22Rv1 (cell line): ENCODE results near the gene IKZF1.

ENCODE experiments used
- H3K27ac ChIP-seq: fragments of 450-650 bp; 2 replicates; pipeline ENCODE4 v1.5.1; 2017
- CTCF ChIP-seq: fragments of 450-650 bp; IDR thresholded peaks from 2 replicates; pipeline ENCODE4 v1.5.1; 2017; ENCODE audit warnings: mild to moderate bottlenecking
- ZFX ChIP-seq: fragments of 450-650 bp; IDR thresholded peaks from 2 replicates; pipeline ENCODE4 v1.6.1; 2017; ENCODE audit warnings: antibody characterized with exemption, borderline replicate concordance

IKZF1 gene

DNA sequence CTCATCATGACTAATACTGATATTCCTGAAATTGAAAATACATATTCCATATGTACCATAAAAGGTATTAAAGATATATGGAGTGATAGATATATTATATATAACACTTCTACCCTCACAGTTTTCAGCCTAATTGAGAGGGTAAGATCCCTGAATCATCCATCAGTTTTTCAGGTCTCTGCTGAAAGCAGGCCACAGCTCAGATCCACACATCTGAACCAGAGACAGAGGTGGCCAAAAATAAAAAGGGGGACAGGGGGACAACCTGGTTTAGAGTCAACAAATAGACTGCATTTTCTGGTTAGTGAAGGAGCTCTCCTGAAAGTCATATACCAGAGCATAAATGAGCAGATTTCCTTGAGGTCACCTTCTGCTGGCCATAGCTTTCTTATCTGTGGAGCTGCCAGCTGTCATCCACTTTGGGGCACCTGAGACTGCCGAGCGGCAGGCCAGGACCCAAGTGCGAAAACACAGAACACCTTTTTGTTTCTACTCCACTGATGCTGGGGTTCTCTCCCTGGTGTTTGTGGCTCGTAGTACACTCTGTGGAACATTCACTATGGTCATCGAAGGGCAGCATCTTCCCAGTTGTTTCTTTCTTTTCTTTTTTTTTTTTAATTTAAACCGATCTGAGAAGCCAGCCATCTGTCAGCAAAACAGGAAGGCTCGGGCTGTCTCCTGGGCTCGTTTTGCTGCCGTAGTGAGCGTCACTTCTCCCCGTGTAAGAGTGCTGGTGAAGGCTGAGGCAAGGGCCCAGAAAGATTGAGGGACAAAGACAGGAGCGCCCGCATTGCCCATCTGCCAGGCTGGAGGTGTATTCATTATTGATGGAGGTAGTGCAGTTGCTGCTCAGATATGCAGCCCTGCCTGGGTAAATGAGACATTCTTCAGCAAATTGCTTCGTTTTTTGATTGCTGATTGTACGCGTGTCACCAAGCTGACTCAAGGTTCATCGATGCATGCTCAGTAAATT, 13.5 kb downstream of the IKZF1 start:
- TF ChIP-seq ZFX (no peak), CTCF (no peak)
- H3K27ac ChIP-seq = no peak overlapping the region

DNA sequence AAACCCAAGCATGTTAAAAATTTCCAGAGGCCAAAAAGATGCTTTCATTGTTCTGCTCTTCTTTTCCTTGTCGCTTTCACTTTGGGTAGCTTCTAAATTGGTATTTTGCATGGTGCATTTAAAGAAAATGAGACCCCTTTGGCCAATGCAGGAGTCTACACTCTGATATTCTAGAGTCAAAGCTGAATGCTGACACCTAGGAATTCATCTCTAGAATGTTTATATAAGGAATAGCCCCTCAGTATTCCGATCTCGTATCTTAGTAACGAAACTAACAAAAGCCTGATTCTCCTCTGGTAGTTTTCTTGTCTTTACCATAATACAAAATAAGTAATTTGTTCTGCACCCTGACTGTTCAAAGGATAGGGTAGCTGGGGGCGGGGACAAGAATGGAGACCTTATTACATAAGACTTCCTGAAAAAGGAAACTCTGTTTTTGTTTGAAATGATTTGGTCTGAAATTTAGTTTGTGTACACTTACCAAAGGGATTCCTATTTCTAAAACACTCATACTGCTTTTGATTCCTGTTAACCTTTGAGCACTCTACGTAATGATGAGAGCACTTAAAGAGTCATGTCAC, 17.1 kb downstream of the IKZF1 start:
- H3K27ac ChIP-seq = no peak overlapping the region

DNA sequence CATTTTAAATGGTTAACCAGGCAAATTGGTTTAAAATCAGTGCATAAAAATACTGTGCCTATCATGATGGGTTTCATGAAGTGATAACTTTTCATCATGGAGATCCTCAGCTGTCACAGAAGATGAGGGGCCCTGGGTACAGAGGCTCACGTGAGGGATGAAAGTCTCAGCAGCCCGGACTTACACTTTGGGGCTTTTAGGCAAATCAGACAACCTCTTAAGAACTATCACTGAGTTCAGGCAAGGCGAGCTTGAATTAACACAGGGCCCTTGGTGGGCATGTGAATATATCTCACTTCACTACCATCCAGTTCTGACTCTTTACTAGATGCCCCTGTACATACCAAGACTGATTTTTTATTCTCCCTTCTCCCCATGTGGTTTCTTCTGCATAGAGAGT, 19.6 kb downstream of the IKZF1 start:
- TF ChIP-seq ZFX = no peak
- no peak for TF ChIP-seq CTCF

More for the DNA sequence above, 17.1 kb downstream of the IKZF1 start:
- no peak for TF ChIP-seq ZFX
- TF ChIP-seq CTCF = no peak

DNA sequence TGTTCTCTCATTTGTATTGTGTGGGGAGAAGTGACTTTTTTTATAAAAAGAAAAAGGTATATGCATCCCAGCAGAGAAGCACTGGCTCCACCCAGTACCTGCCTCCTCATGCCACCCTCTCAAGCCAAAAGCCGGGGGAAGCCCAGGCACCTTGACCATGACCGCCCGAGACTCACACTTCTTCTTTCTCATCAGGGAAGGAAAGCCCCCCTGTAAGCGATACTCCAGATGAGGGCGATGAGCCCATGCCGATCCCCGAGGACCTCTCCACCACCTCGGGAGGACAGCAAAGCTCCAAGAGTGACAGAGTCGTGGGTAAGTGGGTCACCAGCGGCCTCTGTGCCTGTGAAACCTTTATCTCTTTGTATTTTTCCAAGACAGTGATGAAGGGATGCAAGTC, 22.9 kb downstream of the IKZF1 start:
- no peak overlapping the region for H3K27ac ChIP-seq
- TF ChIP-seq ZFX (no peak), CTCF (no peak)

More for the DNA sequence above, 19.6 kb downstream of the IKZF1 start:
- no peak overlapping the region for H3K27ac ChIP-seq

GRCh38 chr7:50329775-50330174, 25.3 kb downstream of the IKZF1 start:
- no peak overlapping the region for H3K27ac ChIP-seq
- TF ChIP-seq ZFX (no peak), CTCF (no peak)

DNA sequence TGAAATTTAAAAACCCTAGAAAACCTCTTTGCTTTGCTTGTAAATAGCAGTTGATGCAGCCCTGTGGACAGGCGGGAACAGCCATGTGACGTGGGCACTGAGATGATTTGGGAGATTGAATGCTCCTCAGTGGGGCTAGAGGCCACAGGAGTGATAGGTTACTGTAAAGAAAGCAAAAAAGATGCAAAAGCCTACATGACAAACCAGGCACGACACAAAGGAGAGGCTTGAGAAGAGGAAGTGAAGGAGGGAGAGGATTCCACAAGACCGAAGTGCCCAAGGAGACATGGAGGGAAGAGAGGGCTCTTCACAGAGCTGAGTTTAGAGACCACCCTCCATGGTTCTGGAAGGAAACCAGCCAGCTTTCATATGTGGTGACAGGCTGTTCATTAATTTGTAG, 25.7 kb downstream of the IKZF1 start:
- no peak overlapping the region for H3K27ac ChIP-seq

More for the DNA sequence above, 25.7 kb downstream of the IKZF1 start:
- TF ChIP-seq ZFX (no peak), CTCF (no peak)
